NCI-H748 treated with DMSO at 0.1 percent for 48 hours (cell line): Measurements from ENCODE around the gene CAPN7.
A peak's percentile ranks its signal among the peaks of the same experiment; 100 is the strongest.

Experiments used
- DNase-seq: peaks from one replicate; lab custom pipeline; 2025; lab: John Stamatoyannopoulos, UW

Gene CAPN7

GRCh38 chr3:15199493-15200105 is 6.4 kb upstream of the CAPN7 start:
- DNase-seq: no peak

GRCh38 chr3:15204005-15204404 is 2.0 kb upstream of the CAPN7 start:
- no peak for DNase-seq

- DNase-seq: no peak
Observed at GRCh38 chr3:15205482-15205933, 538 bp upstream of the CAPN7 start.

GRCh38 chr3:15206662-15207576 is 873 bp downstream of the CAPN7 start:
- DNase-seq: no peak

GRCh38 chr3:15207836-15208504 is 1.9 kb downstream of the CAPN7 start:
- no peak for DNase-seq

GRCh38 chr3:15211937-15212336 is 5.9 kb downstream of the CAPN7 start:
- DNase-seq: no peak

- no peak for DNase-seq
Observed at GRCh38 chr3:15214758-15215157, 8.7 kb downstream of the CAPN7 start.

- DNase-seq: no peak
Observed at GRCh38 chr3:15215996-15216395, 9.9 kb downstream of the CAPN7 start.

- DNase-seq: no peak
Observed at GRCh38 chr3:15216501-15216900, 10.5 kb downstream of the CAPN7 start.

GRCh38 chr3:15217011-15217671 is 11.1 kb downstream of the CAPN7 start:
- no peak for DNase-seq

GRCh38 chr3:15217841-15218267 is 11.8 kb downstream of the CAPN7 start:
- no peak for DNase-seq

- DNase-seq: no peak
Observed at GRCh38 chr3:15218689-15219088, 12.6 kb downstream of the CAPN7 start.

GRCh38 chr3:15220056-15220455 is 14.0 kb downstream of the CAPN7 start:
- no peak for DNase-seq

- no peak for DNase-seq
Observed at GRCh38 chr3:15220661-15221060, 14.6 kb downstream of the CAPN7 start.

GRCh38 chr3:15221574-15222217 is 15.7 kb downstream of the CAPN7 start:
- no peak for DNase-seq

GRCh38 chr3:15223685-15224572 is 17.9 kb downstream of the CAPN7 start:
- peak; percentile 30 for DNase-seq

GRCh38 chr3:15228147-15228546 is 22.1 kb downstream of the CAPN7 start:
- no peak for DNase-seq

GRCh38 chr3:15229262-15229661 is 23.2 kb downstream of the CAPN7 start:
- no peak for DNase-seq

- no peak for DNase-seq
Observed at GRCh38 chr3:15241341-15241740, 35.3 kb downstream of the CAPN7 start.

- DNase-seq: no peak
Observed at GRCh38 chr3:15243822-15244482, 37.9 kb downstream of the CAPN7 start.
